Activated CD4-positive, CD25-positive, alpha-beta regulatory T cell treated with anti-CD3 and anti-CD28 coated beads, Interleukin-2, amount 50 U/mL, for 24 hours (primary cell): ENCODE results near the gene DNA2.
A peak's percentile ranks its signal among the peaks of the same experiment; 100 is the strongest.
"Not testable (repeated sequence)": the region's sequence is repeated elsewhere in the genome, so short reads cannot be mapped to it uniquely, and the experiment has no call there.

Experiments
- ATAC-seq, 2 donors: fragments of 150-1000 bp; cut with Tn5 transposase; one replicate each; pipeline ENCODE4 v1.10.0; 2021; ENCODE audit warnings: mild to moderate bottlenecking in 1 of 2, moderate library complexity in 1 of 2

DNA2 gene

GRCh38 chr10:68471586-68472408 is at the start of gene DNA2:
Gene DNA2 (minus strand): TSS chr10:68471973. CDS start chr10:68471864, 109 bp downstream.
- peak; percentile 83 to 84 for ATAC-seq

- ATAC-seq: not testable (repeated sequence)
Observed at GRCh38 chr10:68518609-68519008, 46.8 kb upstream of the DNA2 start.

GRCh38 chr10:68517188-68517587 is 45.4 kb upstream of the DNA2 start:
- ATAC-seq: no peak

DNA sequence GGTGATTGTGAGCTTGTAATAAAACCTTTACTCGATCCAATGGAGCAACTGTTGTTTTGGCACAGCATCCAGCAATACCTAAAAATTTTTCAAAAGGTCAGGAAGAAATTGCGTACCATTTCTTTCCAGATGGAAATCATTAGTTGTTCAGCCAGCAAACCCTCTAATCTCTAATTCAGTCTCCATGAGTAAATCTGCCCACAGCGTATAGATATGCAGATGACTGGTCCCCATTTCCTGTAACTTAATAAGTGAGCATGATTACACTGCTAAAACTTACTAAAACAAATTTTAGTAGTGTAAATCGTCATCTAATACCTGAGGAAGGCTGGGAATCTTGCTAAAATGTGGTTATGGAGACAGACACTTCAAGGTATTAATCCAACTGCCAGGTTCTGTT is 45.0 kb upstream of the DNA2 start:
- ATAC-seq: no peak

DNA sequence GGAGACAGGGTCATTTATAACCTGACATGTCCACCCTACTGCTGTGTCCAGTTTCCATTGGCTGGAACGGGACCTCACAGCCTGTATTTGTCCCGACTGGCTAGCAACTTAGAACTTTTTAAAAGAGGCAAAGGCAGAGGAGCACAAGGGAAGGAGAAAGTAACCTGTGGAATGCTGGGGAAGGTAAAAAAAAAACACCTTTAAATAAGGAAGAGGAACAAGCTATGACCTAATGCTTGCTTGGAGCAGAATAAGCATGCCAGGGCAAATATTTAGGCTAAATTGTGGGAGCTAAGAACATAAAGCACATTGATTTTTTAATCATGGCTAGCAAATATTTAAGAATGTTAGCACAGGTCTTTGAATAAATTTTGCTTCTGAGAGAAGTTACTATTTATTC is 44.4 kb upstream of the DNA2 start:
- ATAC-seq: not testable (repeated sequence)

DNA sequence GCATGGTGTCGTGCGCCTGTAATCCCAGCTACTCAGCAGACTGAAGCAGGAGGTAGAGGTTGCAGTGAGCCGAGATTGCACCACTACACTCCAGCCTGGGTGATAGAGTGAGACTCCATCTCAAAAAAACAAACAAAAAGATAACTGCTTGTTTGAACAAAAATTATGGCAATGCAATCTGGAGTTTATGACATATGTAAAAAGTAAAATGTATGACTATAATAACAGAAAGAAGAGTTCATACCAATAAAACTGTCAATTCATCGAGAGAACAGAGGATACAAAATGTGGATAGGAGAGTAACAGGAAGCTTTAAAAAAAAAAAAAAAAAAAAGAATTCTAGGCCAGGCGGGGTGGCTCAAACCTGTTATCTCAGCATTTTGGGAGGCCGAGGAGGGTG is 36.3 kb upstream of the DNA2 start:
- no peak for ATAC-seq

- ATAC-seq: no peak
Observed at GRCh38 chr10:68506411-68506810, 34.6 kb upstream of the DNA2 start.

DNA sequence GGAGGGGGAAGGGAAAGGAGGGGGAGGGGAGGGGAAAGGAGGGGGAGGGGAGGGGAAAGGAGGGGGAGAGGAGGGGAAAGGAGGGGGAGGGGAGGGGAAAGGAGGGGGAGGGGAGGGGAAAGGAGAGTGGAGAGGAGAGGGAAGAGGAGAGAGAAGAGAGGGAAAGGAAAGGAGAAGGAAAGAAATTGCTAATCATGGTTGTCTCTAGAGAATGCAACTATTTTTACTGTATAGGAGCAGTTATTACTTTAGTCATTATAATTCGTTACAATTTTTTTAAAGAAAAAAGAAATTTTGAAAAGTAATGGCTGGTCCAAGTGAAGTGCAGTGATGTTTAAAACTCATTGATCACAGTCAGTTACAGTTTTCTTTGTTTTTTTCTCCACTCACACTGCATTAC is 31.1 kb upstream of the DNA2 start:
- ATAC-seq: no peak

- no peak for ATAC-seq
Observed at GRCh38 chr10:68501691-68502090, 29.9 kb upstream of the DNA2 start.

DNA sequence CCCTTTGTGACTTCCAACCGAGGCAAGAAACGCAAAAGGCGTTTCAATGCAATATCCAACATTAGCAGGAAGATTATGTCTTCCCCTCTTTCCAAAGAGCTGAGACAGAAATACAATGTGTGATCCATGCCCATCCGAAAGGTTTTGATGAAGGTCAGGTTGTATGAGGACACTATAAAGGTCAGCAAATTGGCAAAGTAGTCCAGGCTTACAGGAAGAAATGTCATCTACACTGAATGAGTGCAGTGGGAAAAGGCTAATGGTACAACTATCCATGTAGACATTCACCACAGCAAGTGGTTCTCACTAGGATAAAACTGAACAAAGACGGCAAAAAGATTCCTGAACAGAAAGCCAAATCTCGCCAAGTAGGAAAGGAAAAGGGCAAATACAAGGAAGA is 27.8 kb upstream of the DNA2 start:
- ATAC-seq: no peak

- no peak for ATAC-seq
Observed at GRCh38 chr10:68496072-68496471, 24.3 kb upstream of the DNA2 start.

- no peak for ATAC-seq
Observed at GRCh38 chr10:68492118-68492517, 20.3 kb upstream of the DNA2 start.

- ATAC-seq: no peak
Observed at GRCh38 chr10:68489919-68490318, 18.1 kb upstream of the DNA2 start.

DNA sequence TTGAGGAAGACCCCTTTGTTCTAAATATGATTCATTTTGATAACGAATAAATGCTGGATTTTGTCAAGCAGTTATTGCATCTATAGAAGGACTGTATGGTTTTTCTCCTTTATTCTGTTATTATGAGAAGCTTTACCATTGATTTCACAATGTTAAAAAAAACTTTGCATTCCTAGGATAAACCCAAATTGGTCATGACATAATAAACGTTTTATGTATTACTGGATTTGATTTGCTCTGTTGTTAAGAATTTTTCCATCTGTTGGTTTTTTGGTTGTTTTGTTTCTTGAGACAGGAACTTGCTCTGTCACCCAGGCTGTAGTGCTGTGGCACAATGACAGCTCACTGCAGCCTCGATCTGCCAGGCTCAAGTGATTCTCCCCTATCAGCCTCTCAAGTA is 2.2 kb upstream of the DNA2 start:
- no peak for ATAC-seq

- peak in 1 of 2 donors; percentile 18 for ATAC-seq
Observed at GRCh38 chr10:68471063-68471585, 649 bp downstream of the DNA2 start.

DNA sequence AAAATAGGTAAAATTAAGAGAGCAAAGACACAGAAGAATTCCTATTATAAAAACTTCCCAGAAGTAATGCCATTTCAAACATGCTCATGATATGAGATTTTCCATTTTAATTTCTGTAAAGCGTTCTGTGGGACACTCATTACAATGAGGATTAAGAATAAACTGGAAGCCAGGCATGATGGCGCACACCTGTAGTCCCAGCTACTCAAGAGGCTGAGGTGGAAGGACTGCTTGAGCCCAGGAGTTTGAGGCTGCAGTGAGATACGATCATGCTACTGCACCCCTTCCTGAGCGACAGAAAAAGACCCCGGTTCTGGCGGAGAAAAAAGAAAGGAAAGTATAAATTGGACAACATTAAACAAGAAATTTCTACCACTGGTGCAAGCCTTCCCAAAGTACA is 1.5 kb downstream of the DNA2 start:
- ATAC-seq: no peak

GRCh38 chr10:68469838-68470237 is 1.9 kb downstream of the DNA2 start:
- no peak for ATAC-seq

DNA sequence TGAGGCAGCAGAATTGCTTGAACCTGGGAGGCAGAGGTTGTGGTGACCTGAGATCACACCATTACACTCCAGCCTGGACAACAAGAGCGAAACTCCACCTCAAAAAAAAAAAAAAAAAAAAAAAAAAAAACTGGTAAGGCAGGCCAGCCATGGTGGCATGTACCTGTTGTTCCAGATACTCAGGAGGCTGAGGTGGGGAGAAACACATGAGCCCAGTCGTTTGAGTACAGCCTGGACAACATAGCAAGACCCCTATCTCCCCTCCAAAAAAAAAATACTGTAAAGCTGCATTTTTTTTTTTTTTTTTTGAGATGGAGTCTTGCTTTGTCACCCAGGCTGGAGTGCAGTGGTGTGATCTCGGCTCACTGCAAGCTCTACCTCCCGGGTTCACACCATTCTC is 7.0 kb downstream of the DNA2 start:
- not testable (repeated sequence) for ATAC-seq

DNA sequence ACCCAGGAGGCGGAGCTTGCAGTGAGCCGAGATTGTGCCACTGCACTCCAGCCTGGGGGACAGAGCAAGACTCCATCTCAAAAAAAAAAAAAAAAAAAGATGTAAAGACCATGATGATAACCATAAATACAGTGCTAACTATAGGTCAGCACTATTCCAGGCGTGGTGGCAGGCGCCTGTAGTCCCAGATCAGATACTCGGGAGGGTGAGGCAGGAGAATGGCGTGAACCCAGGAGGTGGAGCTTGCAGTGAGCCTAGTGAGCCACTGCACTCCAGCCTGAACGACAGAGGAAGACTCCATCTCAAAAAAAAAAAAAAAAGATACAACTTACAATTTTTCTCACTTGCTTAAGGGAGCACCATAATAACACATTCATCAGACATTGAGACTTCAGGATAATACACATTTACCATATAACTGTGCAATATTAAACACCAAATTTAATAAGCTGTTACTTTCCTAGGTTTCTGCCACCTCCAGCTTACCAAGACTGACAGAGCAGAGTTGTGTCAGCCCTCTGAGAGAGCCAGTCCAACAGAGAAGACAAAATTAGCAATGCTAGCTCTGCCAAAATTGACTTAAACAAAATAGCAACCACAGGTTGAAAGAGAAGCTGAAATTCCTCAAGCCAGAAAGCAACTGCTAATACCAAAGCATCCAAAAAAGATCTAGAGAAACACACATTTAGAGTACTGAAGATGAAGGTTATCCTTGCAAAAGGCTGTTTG is 8.2 kb downstream of the DNA2 start:
- ATAC-seq: no peak

DNA sequence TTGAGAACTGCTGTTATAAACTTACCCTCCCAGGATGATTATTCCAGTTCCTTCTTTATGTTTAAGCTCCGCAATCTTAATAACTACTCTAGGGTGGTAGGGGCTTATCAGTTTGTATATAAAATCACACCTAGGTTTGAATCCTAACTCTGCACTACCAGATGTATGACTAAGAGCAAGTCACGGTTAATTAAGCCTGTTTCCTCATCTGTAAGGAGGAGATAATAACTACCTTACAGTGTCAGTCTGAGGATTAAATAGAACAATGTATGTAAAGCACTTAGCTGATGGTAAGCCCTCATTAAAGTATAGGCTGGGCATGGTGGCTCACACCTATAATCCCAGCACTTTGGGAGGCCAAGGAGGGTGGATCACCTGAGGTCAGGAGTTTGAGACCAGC is 9.2 kb downstream of the DNA2 start:
- no peak for ATAC-seq

DNA sequence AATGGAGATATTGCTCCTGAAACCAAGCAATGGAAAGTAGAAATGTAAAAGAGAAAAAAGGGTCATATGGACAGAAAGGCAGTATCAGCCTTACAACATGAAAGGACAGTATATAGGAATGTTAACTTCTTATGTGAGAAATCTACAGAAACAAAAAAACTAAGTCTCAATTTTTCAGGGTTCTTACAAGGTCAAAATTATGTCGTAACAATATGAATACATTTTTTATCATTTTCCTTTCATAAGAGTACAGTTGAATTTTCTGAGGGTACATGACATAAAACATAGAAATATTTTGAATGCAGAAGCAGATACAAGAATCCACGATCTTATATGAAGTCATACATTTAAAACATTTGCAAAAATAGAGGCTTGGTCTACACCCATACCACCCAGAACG is 10.7 kb downstream of the DNA2 start:
- ATAC-seq: no peak

DNA sequence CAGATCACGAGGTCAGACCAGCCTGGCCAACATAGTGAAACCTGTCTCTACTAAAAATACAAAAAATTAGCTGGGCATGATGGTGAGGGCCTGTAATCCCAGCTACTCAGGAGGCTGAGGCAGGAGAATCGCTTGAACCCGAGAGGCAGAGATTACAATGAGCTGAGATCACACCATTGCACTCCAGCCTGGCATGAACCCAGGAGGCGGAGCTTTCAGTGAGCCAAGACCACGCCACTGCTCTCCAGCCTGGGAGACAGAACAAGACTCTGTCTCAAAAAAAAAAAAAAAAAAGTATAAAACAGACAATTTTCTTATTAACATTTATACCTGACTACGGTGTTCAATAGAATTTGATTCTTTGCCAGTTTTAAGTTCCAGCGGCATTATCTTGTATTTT is 22.1 kb downstream of the DNA2 start:
- not testable (repeated sequence) for ATAC-seq

GRCh38 chr10:68446179-68446578 is 25.6 kb downstream of the DNA2 start:
- ATAC-seq: no peak

GRCh38 chr10:68442971-68443370 is 28.8 kb downstream of the DNA2 start:
- no peak for ATAC-seq
